22Rv1 (cell line): ENCODE results near the gene TTLL5.

ENCODE experiments used
- ZFX ChIP-seq: fragments of 450-650 bp; IDR thresholded peaks from 2 replicates; pipeline ENCODE4 v1.6.1; 2017; ENCODE audit warnings: antibody characterized with exemption, borderline replicate concordance
- TF ChIP-seq, protein P1 (sequence below): fragments of 450-650 bp; IDR thresholded peaks from 2 replicates; pipeline ENCODE4 v1.5.1; 2017; ENCODE audit warnings: mild to moderate bottlenecking

DNA sequence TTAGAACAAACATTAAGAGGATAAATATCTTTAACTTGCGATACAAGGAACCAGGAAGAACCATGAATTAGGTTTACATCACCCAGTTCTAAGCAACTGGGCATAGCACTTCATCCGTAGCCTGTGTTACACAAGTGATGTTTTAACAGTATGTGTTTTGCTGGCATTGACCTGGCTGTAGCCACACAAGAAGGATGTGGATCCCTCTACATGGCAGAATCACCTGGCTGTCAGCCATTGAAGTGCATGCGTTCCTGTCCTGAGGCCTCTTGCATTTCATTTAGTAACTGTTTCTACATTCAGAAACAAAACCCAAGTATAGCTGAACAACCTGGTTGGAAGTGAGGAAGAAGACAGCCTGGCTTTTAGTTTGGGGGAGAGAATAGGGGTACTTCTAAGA lies 248.6 kb downstream of the TTLL5 start:
- TF ChIP-seq, protein P1, sequence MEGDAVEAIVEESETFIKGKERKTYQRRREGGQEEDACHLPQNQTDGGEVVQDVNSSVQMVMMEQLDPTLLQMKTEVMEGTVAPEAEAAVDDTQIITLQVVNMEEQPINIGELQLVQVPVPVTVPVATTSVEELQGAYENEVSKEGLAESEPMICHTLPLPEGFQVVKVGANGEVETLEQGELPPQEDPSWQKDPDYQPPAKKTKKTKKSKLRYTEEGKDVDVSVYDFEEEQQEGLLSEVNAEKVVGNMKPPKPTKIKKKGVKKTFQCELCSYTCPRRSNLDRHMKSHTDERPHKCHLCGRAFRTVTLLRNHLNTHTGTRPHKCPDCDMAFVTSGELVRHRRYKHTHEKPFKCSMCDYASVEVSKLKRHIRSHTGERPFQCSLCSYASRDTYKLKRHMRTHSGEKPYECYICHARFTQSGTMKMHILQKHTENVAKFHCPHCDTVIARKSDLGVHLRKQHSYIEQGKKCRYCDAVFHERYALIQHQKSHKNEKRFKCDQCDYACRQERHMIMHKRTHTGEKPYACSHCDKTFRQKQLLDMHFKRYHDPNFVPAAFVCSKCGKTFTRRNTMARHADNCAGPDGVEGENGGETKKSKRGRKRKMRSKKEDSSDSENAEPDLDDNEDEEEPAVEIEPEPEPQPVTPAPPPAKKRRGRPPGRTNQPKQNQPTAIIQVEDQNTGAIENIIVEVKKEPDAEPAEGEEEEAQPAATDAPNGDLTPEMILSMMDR = no peak
- no peak for TF ChIP-seq ZFX
